ENCODE data around the gene MS4A10. TPM values are rescaled to one million over a fixed set of nuclear protein-coding genes. Genes with fewer than 3 reads are reported as not detected.

Gene MS4A10
- polyA plus RNA-seq, 4 donors: 0.61 to 61.9 (median 31.3) TPM

GRCh38 chr11:60783911-60784310, 1.2 kb upstream of the MS4A10 start:
- Histone ChIP-seq H3K27ac (ENCODE audit: low read depth in 1 of 3, low read length in 2 of 3) (peak overlapping the region in 1 of 3 donors; percentile 79), H3K36me3 (ENCODE audit: control insufficient read depth in 3 of 3, insufficient read depth in 2 of 3, low read depth in 1 of 3, low read length in 3 of 3) (no peaks in the 10 kb centered on the region), H3K9me3 (ENCODE audit: control insufficient read depth in 2 of 2, insufficient read depth in 1 of 2, low read depth in 1 of 2, low read length in 1 of 2) (no peaks in the 10 kb centered on the region), H3K4me1 (ENCODE audit: control insufficient read depth in 3 of 3, insufficient read depth in 2 of 3, low read depth in 1 of 3, low read length in 2 of 3) (peaks cover 4 to 49% (median 15%) of the 10 kb centered on the region in 3 donors), H3K4me3 (ENCODE audit: low read depth in 1 of 3, low read length in 3 of 3) (no peak overlapping the region), H3K27me3 (ENCODE audit: control insufficient read depth in 3 of 3, insufficient read depth in 3 of 3, low read length in 3 of 3) (peaks cover 0 to 3% (median 0%) of the 10 kb centered on the region in 3 donors)
- DNase-seq: no peak
- 85 to 94% (median 90%) methylated on average over 7 of the region's 7 CpGs for WGBS, 3 donors
- FAIRE-seq: no peak

GRCh38 chr11:60785806-60786361, 751 bp downstream of the MS4A10 start:
- H3K27me3 ChIP-seq (ENCODE audit: control insufficient read depth in 3 of 3, insufficient read depth in 3 of 3, low read length in 3 of 3): peaks cover 0 to 3% (median 0%) of the 10 kb centered on the region in 3 donors
- H3K9me3 ChIP-seq (ENCODE audit: control insufficient read depth in 2 of 2, insufficient read depth in 1 of 2, low read depth in 1 of 2, low read length in 1 of 2): no peaks in the 10 kb centered on the region
- no peaks in the 10 kb centered on the region for H3K36me3 ChIP-seq (ENCODE audit: control insufficient read depth in 3 of 3, insufficient read depth in 2 of 3, low read depth in 1 of 3, low read length in 3 of 3)
- peak overlapping the region; percentile 51 to 89 (median 63) for H3K27ac ChIP-seq (ENCODE audit: low read depth in 1 of 3, low read length in 2 of 3)
- no peak for FAIRE-seq
- WGBS, 3 donors: 27 to 52% (median 32%) methylated on average over 8 of the region's 8 CpGs
- H3K4me1 ChIP-seq (ENCODE audit: control insufficient read depth in 3 of 3, insufficient read depth in 2 of 3, low read depth in 1 of 3, low read length in 2 of 3): peaks cover 4 to 46% (median 10%) of the 10 kb centered on the region in 3 donors
- peak overlapping the region in 1 of 3 donors; percentile 53 for H3K4me3 ChIP-seq (ENCODE audit: low read depth in 1 of 3, low read length in 3 of 3)
- peak; percentile 49 to 51 for DNase-seq

- H3K27me3 ChIP-seq (ENCODE audit: control insufficient read depth in 3 of 3, insufficient read depth in 3 of 3, low read length in 3 of 3): peaks cover 0 to 3% (median 0%) of the 10 kb centered on the region in 3 donors
- peaks cover 4 to 36% (median 9%) of the 10 kb centered on the region in 3 donors for H3K4me1 ChIP-seq (ENCODE audit: control insufficient read depth in 3 of 3, insufficient read depth in 2 of 3, low read depth in 1 of 3, low read length in 2 of 3)
- no peak for FAIRE-seq
- peak; percentile 80 to 97 for DNase-seq
- peaks cover 0 to 10% of the 10 kb centered on the region in 2 donors for H3K9me3 ChIP-seq (ENCODE audit: control insufficient read depth in 2 of 2, insufficient read depth in 1 of 2, low read depth in 1 of 2, low read length in 1 of 2)
- no peaks in the 10 kb centered on the region for H3K36me3 ChIP-seq (ENCODE audit: control insufficient read depth in 3 of 3, insufficient read depth in 2 of 3, low read depth in 1 of 3, low read length in 3 of 3)
- WGBS, 3 donors: 9 to 40% (median 35%) methylated on average over 15 of the region's 15 CpGs
- H3K4me3 ChIP-seq (ENCODE audit: low read depth in 1 of 3, low read length in 3 of 3): peak overlapping the region in 1 of 3 donors; percentile 53
- H3K27ac ChIP-seq (ENCODE audit: low read depth in 1 of 3, low read length in 2 of 3): peak overlapping the region in 2 of 3 donors; percentile 59 to 89
These were observed 1.9 kb downstream of the MS4A10 start for GRCh38 chr11:60786811-60787567.

GRCh38 chr11:60788401-60789125, 3.4 kb downstream of the MS4A10 start:
- Histone ChIP-seq H3K9me3 (ENCODE audit: control insufficient read depth in 2 of 2, insufficient read depth in 1 of 2, low read depth in 1 of 2, low read length in 1 of 2) (peaks cover 0 to 10% of the 10 kb centered on the region in 2 donors), H3K27ac (ENCODE audit: low read depth in 1 of 3, low read length in 2 of 3) (no peak overlapping the region), H3K27me3 (ENCODE audit: control insufficient read depth in 3 of 3, insufficient read depth in 3 of 3, low read length in 3 of 3) (peaks cover 0 to 8% (median 0%) of the 10 kb centered on the region in 3 donors), H3K4me3 (ENCODE audit: low read depth in 1 of 3, low read length in 3 of 3) (no peak overlapping the region), H3K4me1 (ENCODE audit: control insufficient read depth in 3 of 3, insufficient read depth in 2 of 3, low read depth in 1 of 3, low read length in 2 of 3) (peaks cover 2 to 36% (median 4%) of the 10 kb centered on the region in 3 donors), H3K36me3 (ENCODE audit: control insufficient read depth in 3 of 3, insufficient read depth in 2 of 3, low read depth in 1 of 3, low read length in 3 of 3) (peaks cover 0 to 2% (median 0%) of the 10 kb centered on the region in 3 donors)
- no peak for DNase-seq
- WGBS, 3 donors: 75 to 86% (median 79%) methylated on average over 7 of the region's 7 CpGs
- FAIRE-seq: no peak

- no peak for DNase-seq
These were observed 5.6 kb downstream of the MS4A10 start for GRCh38 chr11:60790726-60791125.

GRCh38 chr11:60791153-60791933, 6.2 kb downstream of the MS4A10 start:
- H3K4me1 ChIP-seq (ENCODE audit: control insufficient read depth in 3 of 3, insufficient read depth in 2 of 3, low read depth in 1 of 3, low read length in 2 of 3): peaks cover 0 to 13% (median 4%) of the 10 kb centered on the region in 3 donors
- FAIRE-seq (no peak), DNase-seq (no peak)
- peaks cover 0 to 10% of the 10 kb centered on the region in 2 donors for H3K9me3 ChIP-seq (ENCODE audit: control insufficient read depth in 2 of 2, insufficient read depth in 1 of 2, low read depth in 1 of 2, low read length in 1 of 2)
- WGBS, 3 donors: 91 to 95% (median 93%) methylated on average over 4 of the region's 4 CpGs
- peaks cover 0 to 7% (median 0%) of the 10 kb centered on the region in 3 donors for H3K36me3 ChIP-seq (ENCODE audit: control insufficient read depth in 3 of 3, insufficient read depth in 2 of 3, low read depth in 1 of 3, low read length in 3 of 3)
- H3K27ac ChIP-seq (ENCODE audit: low read depth in 1 of 3, low read length in 2 of 3): no peak overlapping the region
- H3K4me3 ChIP-seq (ENCODE audit: low read depth in 1 of 3, low read length in 3 of 3): no peak overlapping the region
- H3K27me3 ChIP-seq (ENCODE audit: control insufficient read depth in 3 of 3, insufficient read depth in 3 of 3, low read length in 3 of 3): peaks cover 0 to 8% (median 0%) of the 10 kb centered on the region in 3 donors

More at GRCh38 chr11:60790726-60791125, 5.6 kb downstream of the MS4A10 start:
- Histone ChIP-seq H3K27ac (ENCODE audit: low read depth in 1 of 3, low read length in 2 of 3) (no peak overlapping the region), H3K4me1 (ENCODE audit: control insufficient read depth in 3 of 3, insufficient read depth in 2 of 3, low read depth in 1 of 3, low read length in 2 of 3) (peaks cover 0 to 18% (median 4%) of the 10 kb centered on the region in 3 donors), H3K4me3 (ENCODE audit: low read depth in 1 of 3, low read length in 3 of 3) (no peak overlapping the region), H3K27me3 (ENCODE audit: control insufficient read depth in 3 of 3, insufficient read depth in 3 of 3, low read length in 3 of 3) (peaks cover 0 to 8% (median 0%) of the 10 kb centered on the region in 3 donors), H3K9me3 (ENCODE audit: control insufficient read depth in 2 of 2, insufficient read depth in 1 of 2, low read depth in 1 of 2, low read length in 1 of 2) (peaks cover 0 to 10% of the 10 kb centered on the region in 2 donors), H3K36me3 (ENCODE audit: control insufficient read depth in 3 of 3, insufficient read depth in 2 of 3, low read depth in 1 of 3, low read length in 3 of 3) (peaks cover 0 to 7% (median 0%) of the 10 kb centered on the region in 3 donors)
- WGBS, 3 donors: 87 to 94% (median 91%) methylated on average over 3 of the region's 3 CpGs
- no peak for FAIRE-seq

- peaks cover 0 to 10% of the 10 kb centered on the region in 2 donors for H3K9me3 ChIP-seq (ENCODE audit: control insufficient read depth in 2 of 2, insufficient read depth in 1 of 2, low read depth in 1 of 2, low read length in 1 of 2)
- H3K4me3 ChIP-seq (ENCODE audit: low read depth in 1 of 3, low read length in 3 of 3): no peak overlapping the region
- H3K27me3 ChIP-seq (ENCODE audit: control insufficient read depth in 3 of 3, insufficient read depth in 3 of 3, low read length in 3 of 3): peaks cover 0 to 8% (median 0%) of the 10 kb centered on the region in 3 donors
- peaks cover 0 to 10% (median 0%) of the 10 kb centered on the region in 3 donors for H3K36me3 ChIP-seq (ENCODE audit: control insufficient read depth in 3 of 3, insufficient read depth in 2 of 3, low read depth in 1 of 3, low read length in 3 of 3)
- H3K27ac ChIP-seq (ENCODE audit: low read depth in 1 of 3, low read length in 2 of 3): no peak overlapping the region
- H3K4me1 ChIP-seq (ENCODE audit: control insufficient read depth in 3 of 3, insufficient read depth in 2 of 3, low read depth in 1 of 3, low read length in 2 of 3): peaks cover 0 to under 1% (median 0%) of the 10 kb centered on the region in 3 donors
- WGBS, 3 donors: 67 to 90% (median 76%) methylated on average over 3 of the region's 3 CpGs
- no peak for FAIRE-seq
- no peak for DNase-seq
These were observed 7.4 kb downstream of the MS4A10 start for GRCh38 chr11:60792521-60792920.

Data from small intestine (tissue), 7 donors.